GM13976 (cell line): ENCODE measurements around the gene GSTA1.
"Not testable (repeated sequence)": the region's sequence is repeated elsewhere in the genome, so short reads cannot be mapped to it uniquely, and the experiment has no call there.

Experiments used
- DNase-seq: peaks from one replicate; pipeline ENCODE4 v3.0.0; 2012; ENCODE audit warnings: low spot score
- in situ Hi-C: fragments of 300-500 bp; cut with MboI; formaldehyde crosslinking; loops from one replicate; pipeline ENCODE4 v1.12.0; 2022; ENCODE audit warnings: low sequenced_read_pairs, mixed read lengths, inconsistent platforms; ENCODE audit not compliant: unreplicated experiment
- TF ChIP-seq, protein P1 (sequence below): IDR thresholded peaks from 2 replicates; pipeline ENCODE4 v1.5.1; 2012; ENCODE audit warnings: borderline replicate concordance, mild to moderate bottlenecking; ENCODE audit not compliant: insufficient read depth; ENCODE audit errors: extremely low read depth, missing control alignments, control extremely low read depth

GSTA1 gene

DNA sequence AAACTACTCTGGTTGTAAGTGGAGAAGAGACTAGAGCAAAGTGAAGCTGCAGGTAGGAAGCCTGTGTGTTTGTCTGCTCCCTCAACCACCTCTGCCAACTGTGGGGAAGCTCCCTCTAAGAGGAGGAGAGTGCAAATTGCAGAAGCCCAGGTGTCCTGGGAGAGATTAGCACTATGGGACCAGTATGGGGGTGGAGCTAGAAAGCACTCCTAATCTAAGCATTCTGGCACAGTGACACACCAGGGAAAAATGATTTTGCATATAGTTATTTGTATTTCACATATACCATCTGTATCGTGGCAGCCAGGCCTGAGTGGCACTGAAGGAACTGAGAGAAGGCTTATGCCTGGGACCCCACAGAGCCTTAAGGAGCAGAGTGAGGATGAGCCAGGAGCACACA lies 12.8 kb downstream of the GSTA1 start:
- DNase-seq: no peak
- TF ChIP-seq, protein P1, sequence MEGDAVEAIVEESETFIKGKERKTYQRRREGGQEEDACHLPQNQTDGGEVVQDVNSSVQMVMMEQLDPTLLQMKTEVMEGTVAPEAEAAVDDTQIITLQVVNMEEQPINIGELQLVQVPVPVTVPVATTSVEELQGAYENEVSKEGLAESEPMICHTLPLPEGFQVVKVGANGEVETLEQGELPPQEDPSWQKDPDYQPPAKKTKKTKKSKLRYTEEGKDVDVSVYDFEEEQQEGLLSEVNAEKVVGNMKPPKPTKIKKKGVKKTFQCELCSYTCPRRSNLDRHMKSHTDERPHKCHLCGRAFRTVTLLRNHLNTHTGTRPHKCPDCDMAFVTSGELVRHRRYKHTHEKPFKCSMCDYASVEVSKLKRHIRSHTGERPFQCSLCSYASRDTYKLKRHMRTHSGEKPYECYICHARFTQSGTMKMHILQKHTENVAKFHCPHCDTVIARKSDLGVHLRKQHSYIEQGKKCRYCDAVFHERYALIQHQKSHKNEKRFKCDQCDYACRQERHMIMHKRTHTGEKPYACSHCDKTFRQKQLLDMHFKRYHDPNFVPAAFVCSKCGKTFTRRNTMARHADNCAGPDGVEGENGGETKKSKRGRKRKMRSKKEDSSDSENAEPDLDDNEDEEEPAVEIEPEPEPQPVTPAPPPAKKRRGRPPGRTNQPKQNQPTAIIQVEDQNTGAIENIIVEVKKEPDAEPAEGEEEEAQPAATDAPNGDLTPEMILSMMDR: no peak
- in situ Hi-C loops: no loop called here

DNA sequence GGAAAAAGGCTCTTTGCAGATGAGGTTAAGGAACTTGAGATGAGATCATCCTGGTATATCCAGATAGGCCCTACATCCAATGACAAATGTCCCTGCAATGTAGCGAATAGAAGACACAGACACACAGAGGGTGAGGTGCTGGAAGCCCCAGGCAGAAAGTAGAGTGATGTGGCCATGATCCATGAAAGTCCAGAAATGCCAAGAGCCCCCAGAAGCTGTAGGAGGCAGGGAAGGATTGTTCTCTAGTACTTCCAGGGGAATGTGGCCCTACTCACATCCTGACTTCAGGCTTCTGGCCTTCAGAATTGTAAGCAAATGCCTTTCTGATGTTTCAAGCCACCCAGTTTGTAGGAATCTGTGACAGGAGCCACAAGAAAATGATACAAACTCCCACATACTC lies 14.0 kb downstream of the GSTA1 start:
- DNase-seq, in situ Hi-C loops: not testable (repeated sequence)

DNA sequence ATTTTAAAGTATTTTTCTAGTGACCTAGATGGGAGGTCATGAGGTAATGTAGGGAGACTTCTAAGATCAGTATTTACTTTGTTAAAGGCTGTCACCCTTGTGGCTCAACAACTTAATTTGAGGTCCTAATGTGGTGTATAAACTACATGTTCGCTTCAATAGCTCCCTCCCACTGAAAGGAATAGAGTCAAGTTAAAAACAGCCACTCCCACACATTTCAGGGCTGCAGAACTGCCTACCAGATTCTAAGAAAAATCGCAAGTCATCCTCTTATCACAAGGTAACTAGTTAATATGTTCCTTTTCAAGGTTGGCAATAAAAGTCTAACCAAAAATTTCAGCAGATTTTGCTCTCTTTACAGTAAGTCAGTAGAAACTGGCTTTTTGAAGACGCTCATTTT lies 15.1 kb downstream of the GSTA1 start:
- DNase-seq: no peak
- TF ChIP-seq, protein P1: no peak
- in situ Hi-C loops: no loop called here

DNA sequence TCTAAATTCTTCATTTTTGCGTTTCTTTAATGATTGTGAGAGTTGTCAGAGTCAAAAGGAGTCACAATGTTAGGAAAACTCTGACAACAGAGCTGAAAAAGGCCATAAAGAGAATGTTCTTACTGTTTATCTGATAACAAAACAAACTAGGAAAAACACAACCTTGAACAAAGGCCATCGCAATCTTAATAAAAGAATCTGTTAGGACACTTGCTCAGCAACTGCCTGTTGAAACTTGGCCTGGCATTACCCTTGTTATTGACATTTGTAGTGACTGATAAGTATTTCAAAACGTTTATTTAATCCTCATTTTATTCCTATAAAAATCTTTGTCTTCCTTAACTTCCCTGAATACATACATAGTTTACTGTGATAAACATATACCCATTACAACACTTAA lies 15.7 kb downstream of the GSTA1 start:
- no peak for DNase-seq
- TF ChIP-seq, protein P1: no peak
- in situ Hi-C loops: no loop called here

DNA sequence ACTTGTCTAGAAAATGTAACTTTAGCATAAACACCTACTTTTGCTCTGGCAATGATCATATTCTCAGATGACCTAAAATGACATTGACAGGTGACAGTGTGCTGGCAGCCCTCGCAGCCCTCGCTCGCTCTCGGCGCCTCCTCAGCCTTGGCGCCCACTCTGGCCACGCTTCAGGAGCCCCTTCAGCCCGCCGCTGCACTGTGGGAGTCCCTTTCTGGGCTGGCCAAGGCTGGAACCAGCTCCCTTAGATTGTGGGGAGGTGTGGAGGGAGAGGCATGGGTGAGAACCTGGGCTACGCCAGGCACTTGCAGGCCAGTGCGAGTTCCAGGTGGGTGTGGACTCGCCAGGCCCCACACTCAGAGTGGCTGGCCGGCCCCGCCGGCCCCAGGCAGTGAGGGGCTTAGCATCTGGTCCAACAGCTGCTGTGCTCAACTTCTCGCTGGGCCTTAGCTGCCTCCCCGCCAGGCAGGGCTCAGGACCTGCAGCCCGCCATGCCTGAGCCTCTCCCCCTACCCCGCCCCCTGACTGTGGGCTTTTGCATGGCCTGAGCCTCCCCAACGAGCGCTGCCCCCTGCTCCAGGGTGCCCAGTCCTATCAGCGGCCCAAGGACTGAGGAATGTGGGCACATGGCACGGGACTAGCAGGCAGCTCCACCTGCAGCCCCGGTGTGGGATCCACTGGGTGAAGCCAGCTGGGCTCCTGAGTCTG lies 17.2 kb downstream of the GSTA1 start:
- in situ Hi-C loops: no loop called here
- no peak for DNase-seq
- TF ChIP-seq, protein P1: no peak

DNA sequence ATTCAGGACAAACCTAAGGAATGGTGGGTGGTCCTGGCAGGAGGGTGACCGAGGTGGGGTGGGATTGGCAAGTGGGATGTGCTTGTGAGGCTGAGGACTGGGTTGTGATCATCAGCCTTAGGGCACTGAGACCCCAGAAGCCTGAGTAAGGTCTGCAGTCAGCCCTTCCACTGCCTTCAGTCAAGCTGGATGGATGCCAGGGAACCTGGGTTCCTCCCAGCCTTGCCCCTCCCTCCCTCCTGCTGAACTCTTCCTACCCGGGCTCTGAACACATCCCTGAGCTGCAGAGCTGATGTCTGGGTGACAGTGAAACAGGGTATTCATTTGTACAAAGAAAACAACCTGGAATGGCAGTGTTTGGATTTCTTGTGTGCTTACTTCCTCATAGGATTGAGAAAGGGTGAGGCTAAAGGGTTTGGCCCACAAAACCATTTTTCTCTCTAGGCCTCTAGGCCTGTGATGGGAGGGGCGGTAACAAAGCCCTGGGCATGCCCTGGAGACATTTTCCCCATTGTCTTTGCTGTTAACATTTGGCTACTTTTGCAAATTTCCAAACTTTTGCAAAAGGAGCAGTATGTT lies 20.8 kb downstream of the GSTA1 start:
- in situ Hi-C loops, DNase-seq: not testable (repeated sequence)

DNA sequence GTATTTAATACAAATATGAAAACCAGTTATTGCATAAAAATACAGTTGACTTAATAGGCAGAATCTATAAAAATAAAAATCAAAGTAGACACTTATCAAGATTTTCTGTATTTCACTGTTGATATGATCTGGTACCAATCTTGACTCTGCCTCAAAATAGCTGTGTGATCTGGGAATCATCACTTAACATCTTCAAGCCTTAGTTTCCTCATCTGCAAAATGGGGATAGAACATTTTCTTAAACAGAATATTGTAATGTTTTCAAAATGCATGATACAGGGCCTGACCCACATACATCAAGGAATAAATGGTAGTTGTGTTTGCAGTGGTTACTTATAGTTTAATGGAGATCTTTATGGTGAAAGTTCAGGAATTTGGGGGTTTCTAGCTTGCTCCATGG lies 21.4 kb downstream of the GSTA1 start:
- in situ Hi-C loops, DNase-seq: not testable (repeated sequence)

DNA sequence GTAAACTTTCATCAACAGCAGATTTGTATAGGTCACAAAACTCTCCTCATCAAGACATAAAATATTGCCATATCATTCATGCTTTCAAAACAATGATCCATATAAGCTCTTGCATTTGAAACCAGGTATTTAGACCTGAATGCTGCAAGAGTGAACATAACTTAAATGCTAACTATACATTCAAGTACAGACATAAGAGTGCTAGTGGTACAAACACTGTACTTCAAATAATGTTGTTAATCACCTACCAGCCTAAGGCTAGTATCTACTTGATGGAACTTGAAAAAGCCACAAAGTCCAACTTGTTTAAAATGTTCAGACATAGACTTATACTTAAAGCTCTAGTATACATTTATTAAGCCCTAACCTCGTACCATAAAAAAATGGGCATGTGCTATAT lies 24.4 kb downstream of the GSTA1 start:
- in situ Hi-C loops: no loop called here
- no peak for DNase-seq
- TF ChIP-seq, protein P1: no peak

DNA sequence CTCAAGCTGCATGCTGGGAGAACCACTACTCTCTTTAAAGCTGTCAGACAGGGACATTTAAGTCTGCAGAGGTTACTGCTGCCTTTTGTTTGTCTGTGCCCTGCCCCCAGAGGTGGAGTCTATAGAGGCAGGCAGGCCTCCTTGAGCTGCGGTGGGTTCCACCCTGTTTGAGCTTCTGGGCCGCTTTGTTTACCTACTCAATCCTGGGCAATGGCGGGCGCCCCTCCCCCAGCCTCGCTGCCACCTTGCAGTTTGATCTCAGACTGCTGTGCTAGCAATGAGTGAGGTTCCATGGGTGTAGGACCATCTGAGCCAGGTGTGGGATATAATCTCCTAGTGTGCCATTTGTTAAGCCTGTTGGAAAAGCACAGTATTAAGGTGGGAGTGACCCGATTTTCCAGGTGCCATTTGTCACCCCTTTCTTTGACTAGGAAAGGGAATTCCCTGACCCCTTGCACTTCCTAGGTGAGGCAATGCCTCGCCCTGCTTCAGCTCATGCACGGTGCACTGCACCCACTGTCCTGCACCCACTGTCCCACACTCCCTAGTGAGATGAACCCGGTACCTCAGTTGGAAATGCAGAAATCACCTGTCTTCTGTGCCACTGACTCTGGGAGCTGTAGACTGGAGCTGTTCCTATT lies 26.8 kb downstream of the GSTA1 start:
- in situ Hi-C loops, DNase-seq: not testable (repeated sequence)

DNA sequence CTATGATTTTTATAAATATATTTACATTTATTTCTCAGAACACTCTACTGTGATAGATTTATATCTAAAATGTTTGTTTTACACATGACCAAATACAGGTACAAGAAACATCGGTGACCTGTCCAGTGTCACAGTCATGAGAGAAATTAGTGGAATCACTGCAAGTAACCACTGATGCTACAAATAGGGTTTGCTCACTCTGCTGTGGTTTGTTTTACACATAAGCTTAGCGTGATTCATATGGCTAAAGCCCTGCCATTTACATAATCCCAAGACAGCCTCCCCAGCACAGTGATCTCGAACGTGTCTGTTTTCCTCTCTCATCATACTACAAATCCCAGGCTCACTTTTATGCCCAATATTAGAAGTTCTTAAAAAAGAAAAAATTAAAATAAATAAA lies 34.2 kb downstream of the GSTA1 start:
- in situ Hi-C loops, DNase-seq: not testable (repeated sequence)

DNA sequence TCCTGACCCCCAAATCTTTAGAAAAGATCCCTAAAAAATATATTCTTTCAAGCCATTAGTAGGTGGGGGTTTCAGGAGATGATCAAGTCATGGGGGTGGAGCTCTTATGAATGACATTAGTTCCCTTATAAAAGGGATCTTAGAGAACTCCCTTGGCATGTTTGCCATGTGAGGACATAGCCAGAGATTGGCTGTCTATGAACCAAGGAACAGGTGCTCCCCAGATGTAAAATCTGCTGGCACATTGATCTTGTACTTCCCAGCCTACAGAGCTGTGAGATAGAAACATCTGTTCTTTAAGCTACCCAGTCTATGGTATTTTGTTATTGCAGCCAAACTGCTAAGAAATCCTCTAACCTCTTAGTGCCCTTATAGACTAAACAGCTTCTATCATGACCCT lies 36.0 kb downstream of the GSTA1 start:
- in situ Hi-C loops: not testable (repeated sequence)

DNA sequence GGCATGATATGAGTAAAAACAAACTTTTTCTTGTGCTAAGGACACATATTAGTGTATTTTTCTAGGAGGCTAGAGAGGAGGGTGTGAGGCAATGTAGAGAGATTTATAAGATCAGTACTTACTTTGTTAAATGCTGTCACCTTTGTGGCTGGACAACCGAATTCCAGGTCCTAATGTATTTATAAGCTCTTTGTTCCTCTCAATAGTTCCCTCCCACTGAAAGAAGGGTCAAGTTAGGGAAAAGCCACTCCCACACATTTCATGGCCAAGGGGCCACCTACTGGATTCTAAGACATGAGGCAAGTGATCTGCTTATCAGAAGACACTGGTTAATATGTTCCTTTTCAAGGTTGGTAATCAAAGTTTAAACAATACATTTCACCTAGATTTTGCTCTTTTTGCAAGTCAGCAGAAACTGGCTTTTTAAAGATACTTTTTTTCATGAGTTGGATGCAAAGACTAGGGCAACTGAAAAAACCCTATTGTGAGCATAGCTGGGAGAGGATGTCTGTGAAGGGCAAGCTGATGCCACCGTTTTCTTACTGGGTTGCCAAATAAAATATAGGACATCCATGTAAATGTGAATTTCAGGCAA lies 40.2 kb downstream of the GSTA1 start, which contains the start of gene GSTA2:
GSTA2 (minus strand) TSS at position 154 of the 595 bp plus-strand sequence. CDS start 5,528 bp downstream, outside the sequence.
- DNase-seq, in situ Hi-C loops: not testable (repeated sequence)

More for the DNA sequence above, 36.0 kb downstream of the GSTA1 start:
- DNase-seq: not testable (repeated sequence)
